T47D (cell line): Measurements from ENCODE around the gene RPS26.
"Not testable (repeated sequence)": the region's sequence is repeated elsewhere in the genome, so short reads cannot be mapped to it uniquely, and the experiment has no call there.

Experiments
- DNase-seq, 2 experiments: peaks; one replicate each; pipeline versions ENCODE4 v3.0.0 to v3.0.0-alpha.2; 2011 to 2012; ENCODE audit warnings: low read depth in 1 of 2, low spot score in 1 of 2
- JUND ChIP-seq: IDR thresholded peaks from 2 replicates; pipeline ENCODE4 v1.6.1; 2012; ENCODE audit warnings: low read depth
- in situ Hi-C: cut with HindIII; loops from 2 replicates; pipeline ENCODE4 v1.10.0; 2016; ENCODE audit warnings: low sequenced_read_pairs, low pct_unique_long_range_greater_than_20kb

Gene RPS26

DNA sequence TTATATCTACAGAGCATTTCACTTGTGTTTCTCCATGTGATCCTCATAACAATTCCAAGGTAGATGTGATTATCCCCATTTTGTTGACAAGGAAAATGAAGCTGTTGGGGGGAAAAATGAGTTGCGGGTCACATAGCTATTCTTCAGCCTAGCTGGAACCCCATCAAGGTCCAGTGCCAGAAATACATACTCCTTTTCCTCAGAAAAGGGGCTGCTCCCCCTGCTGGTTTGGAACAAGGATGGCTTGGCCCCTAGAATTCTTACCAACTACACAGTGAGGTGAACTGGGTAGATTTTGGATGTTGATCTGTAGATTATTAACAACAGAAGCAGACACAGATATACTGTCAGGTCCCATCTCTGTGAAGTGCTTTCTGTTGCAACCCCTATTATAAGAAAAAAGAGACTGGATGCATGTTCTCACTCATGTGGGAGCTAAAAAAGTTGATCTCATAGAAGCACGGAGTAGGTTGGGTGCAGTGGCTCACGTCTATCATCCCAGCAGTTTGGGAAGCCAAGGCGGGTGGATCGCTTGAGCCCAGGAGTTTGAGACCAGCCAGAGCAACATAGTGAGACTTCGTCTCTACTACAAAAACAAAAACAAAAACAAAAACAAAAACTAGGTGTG is 11.9 kb upstream of the RPS26 start:
- in situ Hi-C loops, result no loop called here
- peak; percentile 60 to 81 for DNase-seq
- TF ChIP-seq JUND, result no peak

DNA sequence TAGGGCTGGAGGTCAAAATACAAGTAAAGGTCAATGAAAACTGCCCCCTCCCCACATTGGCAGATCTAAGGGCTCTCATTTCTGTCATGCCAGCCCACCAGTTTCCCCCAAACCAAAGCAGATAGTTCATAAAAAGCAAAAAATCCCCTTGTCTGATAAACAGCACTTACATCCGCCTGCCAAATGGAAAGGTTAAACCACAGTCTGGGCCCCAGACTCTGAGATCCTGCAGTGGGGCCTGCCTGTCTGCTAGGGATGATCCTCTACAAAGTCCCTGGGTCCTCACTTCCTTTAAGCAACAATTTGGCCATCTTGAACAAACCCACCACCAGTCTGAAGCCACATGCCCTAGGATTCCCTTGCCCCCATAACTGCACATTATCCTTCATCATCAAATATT is 9.7 kb upstream of the RPS26 start:
- in situ Hi-C loops, result no loop called here
- DNase-seq, result no peak
- TF ChIP-seq JUND, result no peak

DNA sequence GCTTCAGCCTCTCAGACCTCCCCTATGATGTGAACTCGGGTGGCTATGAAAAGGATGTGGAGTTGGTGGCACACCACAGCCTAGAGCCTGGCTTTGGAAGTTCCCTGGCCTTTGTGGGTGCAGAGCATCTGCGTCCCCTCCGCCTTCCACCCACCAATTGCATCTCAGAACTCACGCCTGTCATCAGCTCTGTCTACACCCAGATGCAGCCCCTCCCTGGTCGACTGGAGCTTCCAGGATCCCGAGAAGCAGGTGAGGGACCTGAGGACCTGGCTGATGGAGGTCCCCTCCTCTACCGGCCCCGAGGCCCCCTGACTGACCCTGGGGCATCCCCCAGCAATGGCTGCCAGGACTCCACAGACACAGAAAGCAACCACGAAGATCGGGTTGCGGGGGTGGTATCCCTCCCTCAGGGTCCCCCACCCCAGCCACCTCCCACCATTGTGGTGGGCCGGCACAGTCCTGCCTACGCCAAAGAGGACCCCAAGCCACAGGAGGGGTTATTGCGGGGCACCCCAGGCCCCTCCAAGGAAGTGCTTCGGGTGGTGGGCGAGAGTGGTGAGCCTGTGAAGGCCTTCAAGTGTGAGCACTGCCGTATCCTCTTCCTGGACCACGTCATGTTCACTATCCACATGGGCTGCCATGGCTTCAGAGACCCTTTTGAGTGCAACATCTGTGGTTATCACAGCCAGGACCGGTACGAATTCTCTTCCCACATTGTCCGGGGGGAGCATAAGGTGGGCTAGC is 7.0 kb upstream of the RPS26 start:
- DNase-seq, result no peak
- in situ Hi-C loops, result no loop called here
- TF ChIP-seq JUND, result no peak

DNA sequence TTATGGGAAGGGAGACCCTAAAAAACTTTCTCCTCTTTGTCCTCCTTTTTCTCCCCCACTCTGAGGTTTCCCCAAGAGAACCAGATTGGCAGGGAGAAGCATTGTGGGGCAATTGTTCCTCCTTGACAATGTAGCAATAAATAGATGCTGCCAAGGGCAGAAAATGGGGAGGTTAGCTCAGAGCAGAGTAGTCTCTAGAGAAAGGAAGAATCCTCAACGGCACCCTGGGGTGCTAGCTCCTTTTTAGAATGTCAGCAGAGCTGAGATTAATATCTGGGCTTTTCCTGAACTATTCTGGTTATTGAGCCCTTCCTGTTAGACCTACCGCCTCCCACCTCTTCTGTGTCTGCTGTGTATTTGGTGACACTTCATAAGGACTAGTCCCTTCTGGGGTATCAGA is 4.6 kb upstream of the RPS26 start:
- DNase-seq, result no peak
- no peak for TF ChIP-seq JUND
- in situ Hi-C loops, result no loop called here

DNA sequence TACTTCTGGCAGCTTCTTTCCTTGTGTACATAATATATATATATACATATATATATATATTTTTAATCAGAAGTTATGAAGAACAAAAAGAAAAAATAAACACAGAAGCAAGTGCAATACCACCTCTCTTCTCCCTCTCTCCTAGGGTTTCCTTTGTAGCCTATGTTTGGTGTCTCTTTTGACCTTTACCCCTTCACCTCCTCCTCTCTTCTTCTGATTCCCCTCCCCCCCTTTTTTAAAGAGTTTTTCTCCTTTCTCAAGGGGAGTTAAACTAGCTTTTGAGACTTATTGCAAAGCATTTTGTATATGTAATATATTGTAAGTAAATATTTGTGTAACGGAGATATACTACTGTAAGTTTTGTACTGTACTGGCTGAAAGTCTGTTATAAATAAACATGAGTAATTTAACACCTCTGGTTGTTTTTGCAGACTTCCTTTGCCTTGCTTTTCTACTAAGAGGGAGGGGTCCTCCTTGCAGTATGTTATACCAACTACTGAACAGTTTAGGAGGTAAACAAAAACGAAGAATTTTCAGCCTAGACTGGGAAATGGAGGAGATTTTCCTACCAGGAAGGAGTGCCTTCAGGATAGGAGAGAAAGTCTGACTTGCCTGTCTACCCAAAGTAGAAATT is 3.6 kb upstream of the RPS26 start:
- no peak for DNase-seq
- no peak for TF ChIP-seq JUND
- in situ Hi-C loops, result no loop called here

DNA sequence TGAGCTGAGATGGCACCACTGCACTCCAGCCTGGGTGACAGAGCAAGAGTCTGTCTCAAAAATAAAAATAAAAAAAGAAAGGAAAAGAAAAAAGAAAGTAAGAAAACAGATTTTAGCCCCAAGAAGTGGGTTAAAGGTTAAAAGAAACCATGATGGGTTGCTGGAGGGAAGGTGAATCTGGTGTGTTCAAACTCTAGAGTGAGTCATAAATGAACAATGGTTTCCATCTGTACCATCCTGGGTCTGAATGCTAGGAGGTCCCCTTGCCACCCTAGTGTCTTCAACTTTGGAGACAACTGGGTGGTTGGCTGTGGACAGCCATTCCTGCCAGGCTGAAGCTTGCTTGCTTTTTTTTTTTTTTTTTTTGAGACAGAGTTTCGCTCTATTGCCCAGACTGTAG is 1.6 kb upstream of the RPS26 start:
- no peak for DNase-seq
- no peak for TF ChIP-seq JUND
- in situ Hi-C loops, result no loop called here

DNA sequence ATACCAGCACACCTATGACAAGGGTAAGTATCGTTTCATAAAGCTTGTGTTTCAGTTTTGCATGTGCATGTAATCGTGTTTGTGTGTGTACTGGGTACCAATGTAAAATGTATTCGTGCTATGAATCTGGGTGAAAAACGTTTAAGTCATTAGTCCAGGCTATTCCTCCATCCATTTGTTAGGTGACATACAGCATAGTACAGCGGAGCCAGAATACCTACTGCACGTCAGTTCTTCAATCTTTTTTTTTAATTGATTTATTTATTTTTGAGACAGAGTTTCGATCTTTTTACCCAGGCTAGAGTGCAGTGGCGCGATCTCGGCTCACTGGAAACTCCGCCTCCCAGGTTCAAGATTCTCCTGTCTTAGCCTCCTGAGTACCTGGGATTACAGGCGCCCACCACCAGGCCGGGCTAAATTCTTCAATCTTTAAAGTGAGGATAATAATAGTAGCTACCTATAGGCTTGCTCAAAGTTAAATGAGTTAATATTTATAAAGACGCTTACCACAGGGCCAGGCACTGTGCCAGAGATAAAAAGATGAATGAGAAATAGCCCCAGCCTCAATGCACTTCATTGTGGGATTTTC is 661 bp upstream of the RPS26 start:
- in situ Hi-C loops, result no loop called here
- no peak for DNase-seq
- TF ChIP-seq JUND, result no peak

DNA sequence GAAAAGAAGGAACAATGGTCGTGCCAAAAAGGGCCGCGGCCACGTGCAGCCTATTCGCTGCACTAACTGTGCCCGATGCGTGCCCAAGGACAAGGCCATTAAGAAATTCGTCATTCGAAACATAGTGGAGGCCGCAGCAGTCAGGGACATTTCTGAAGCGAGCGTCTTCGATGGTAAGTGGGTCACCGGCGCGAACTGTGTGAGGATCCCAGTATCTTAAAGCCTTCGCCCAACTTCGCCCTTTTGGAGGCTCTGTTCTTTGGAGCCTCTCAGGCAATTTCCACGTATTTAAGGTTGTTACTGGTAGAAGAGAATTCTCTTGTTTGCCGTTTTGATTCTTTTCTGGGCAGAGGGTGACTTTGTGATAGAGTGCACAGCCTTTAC is 704 bp downstream of the RPS26 start:
- DNase-seq, in situ Hi-C loops: not testable (repeated sequence)

DNA sequence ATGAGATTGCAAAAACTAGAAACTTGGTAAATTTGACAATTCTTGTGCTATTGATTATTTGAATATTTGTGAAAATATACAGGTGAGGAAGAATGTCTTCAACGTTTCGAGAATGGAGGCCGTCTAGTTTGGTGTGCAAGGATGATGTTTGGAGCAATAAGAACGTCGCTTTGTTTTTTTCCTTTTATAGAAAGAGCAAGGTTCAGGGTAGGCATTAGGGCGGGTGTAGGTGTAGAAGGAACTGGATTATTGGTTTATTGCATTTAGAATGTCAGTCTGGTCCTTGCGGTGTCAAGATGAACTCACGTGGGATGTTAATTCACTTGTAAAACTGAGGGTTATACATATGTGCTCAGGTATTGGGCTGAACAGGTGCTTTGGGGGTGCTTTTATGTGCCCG is 1.1 kb downstream of the RPS26 start:
- DNase-seq, result no peak
- no peak for TF ChIP-seq JUND
- in situ Hi-C loops, result no loop called here

DNA sequence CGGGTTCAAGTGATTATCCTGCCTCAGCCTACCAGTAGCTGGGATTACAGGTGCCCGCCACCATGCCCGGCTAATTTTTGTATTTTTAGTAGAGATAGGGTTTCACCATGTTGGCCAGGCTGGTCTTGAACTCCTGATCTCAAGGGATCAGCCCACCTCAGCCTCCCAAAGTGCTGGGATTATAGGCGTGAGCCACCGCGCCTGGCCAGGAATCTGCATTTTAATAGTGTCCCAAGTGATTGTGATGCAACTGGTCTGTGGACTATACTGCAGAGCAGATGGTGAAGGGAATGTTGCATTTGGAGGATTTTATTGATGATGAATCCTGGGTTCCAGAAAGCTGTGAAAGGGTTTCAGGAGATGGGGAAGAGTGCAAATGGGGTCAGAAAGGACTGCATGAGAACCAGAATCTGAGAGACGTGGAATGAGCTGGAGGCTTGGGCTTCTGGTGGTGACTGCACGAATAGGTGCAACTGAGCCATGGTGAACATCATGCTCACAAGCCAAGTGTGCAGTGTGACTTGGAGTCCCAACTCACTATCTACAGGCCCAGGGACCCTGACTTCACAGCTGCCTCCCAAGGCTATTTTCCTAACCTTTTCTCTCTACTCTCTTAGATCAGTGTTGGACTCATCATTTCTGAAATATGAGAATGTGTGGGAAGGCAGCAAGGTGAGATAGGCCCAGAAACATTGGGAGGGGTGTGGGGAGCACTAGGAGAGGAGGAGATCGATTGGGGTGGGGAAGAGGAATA is 4.5 kb downstream of the RPS26 start:
- no peak for DNase-seq
- in situ Hi-C loops, result no loop called here
- TF ChIP-seq JUND, result no peak

DNA sequence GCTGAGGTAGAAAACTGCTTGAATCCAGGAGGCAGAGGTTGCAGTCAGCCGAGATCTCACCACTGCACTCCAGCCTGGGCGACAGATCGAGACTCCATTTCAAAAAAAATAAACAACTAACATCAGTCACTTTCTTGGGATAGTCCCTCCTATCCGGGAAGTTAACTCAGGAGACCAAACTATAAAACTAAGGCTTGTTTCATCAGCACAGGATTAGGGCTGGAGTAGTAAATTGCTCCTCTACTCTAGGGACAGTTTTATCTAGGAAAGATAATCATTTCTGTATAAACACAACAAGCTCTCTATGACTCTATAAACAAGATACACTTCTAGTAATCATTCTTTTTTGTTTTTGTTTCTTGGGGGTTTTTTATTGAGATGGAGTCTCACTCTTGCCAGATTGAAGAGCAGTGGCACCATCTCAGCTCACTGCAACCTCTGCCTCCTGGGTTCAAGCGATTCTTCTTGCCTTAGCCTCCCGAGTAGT is 11.7 kb downstream of the RPS26 start:
- no peak for DNase-seq
- in situ Hi-C loops, result no loop called here
- no peak for TF ChIP-seq JUND

DNA sequence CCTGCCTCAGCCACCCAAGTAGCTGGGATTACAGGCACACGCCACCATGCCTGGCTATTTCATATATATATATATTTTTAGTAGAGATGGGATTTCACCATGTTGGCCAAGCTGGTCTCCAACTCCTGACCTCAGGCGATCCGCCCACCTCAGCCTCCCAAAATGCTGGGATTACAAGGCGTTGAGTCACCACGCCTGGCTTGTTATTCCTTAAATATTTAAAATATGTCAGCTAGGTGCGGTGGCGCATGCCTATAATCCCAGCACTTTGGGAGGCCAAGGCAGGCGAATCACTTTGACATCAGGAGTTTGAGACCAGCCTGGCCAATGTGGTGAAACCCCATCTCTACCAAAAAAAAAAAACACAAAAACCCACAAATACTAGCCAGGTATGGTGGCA is 18.2 kb downstream of the RPS26 start:
- DNase-seq, in situ Hi-C loops: not testable (repeated sequence)
